ENCODE measurements around the gene JUP.

- TF ChIP-seq EP300 (IDR thresholded peaks at IDR 0.05) (no peak), POLR2AphosphoS5 (IDR thresholded peaks at IDR 0.05) (no peak), CTCF (IDR thresholded peaks at IDR 0.05) (no peak)
These were observed 23.7 kb downstream of the JUP start for GRCh38 chr17:41762841-41763240.
